Body of pancreas (tissue), 4 donors: ENCODE data around the gene C11orf24. TPM values are rescaled to one million over a fixed set of nuclear protein-coding genes. Genes with fewer than 3 reads are reported as not detected.

ENCODE experiments used
- ATAC-seq: fragments of 150-250 bp; one replicate; pipeline ENCODE4 v1.9.1; 2016
- DNase-seq, 4 donors: peaks; one replicate each; pipeline ENCODE4 v3.0.0-alpha.2; 2019
- H3K27ac ChIP-seq, 4 donors: fragments of 200-600 bp; sonication (generic); 1 replicate in 3 of 4; 2 replicates in 1 of 4; pipeline versions ENCODE4 v1.5.1 to v1.6.1; 2016 to 2019; ENCODE audit warnings: mild to moderate bottlenecking in 1 of 4, mixed read lengths in 1 of 4, moderate library complexity in 1 of 4
- H3K27me3 ChIP-seq, 2 donors: fragments of 200-600 bp; sonication (generic); one replicate each; pipeline ENCODE4 v1.6.0; 2016; ENCODE audit warnings: mild to moderate bottlenecking in 1 of 2
- H3K36me3 ChIP-seq, 2 donors: fragments of 200-600 bp; sonication (generic); replicated peaks in 1 of 2; 2 replicates each; pipeline ENCODE4 v1.5.1; 2016; ENCODE audit warnings: low read depth in 2 of 2; ENCODE audit not compliant: insufficient read depth in 1 of 2
- H3K4me1 ChIP-seq: fragments of 200-600 bp; sonication (generic); one replicate; pipeline ENCODE4 v1.6.0; 2016
- H3K4me3 ChIP-seq, 2 donors: fragments of 200-600 bp; sonication (generic); 1 replicate in 1 of 2; 2 replicates in 1 of 2; pipeline ENCODE4 v1.5.1; 2016 to 2019
- H3K9me3 ChIP-seq, 3 donors: fragments of 200-600 bp; sonication (generic); 1 replicate in 2 of 3; 2 replicates in 1 of 3; pipeline ENCODE4 v1.5.1; 2016
- POLR2A ChIP-seq, 3 donors: fragments of 450-650 bp; IDR thresholded peaks; one replicate each; pipeline ENCODE4 v1.6.1; 2016; ENCODE audit warnings: antibody characterized with exemption in 3 of 3, mild to moderate bottlenecking in 2 of 3
- WGBS, 2 donors: methylation state at CpG; one replicate each; pipeline ENCODE4 v1.1.5; 2017; 5-methylcytosine and 5-hydroxymethylcytosine counted together
- intact Hi-C: fragments of 100-400 bp; cut with DNase I; formaldehyde crosslinking; loops from one replicate; pipeline ENCODE4 v1.15.1; 2023
- total RNA-seq, 2 donors: library from RNA; depleted of rRNA; stranded (reverse); fragments of >200 nt; gene quantifications; one replicate each; pipeline ENCODE4 v1.1.0, GENCODE V29; 2016
- TF ChIP-seq, protein P1 (sequence below), 7 experiments: fragments of 450-650 bp in 4 of 7; fragments of 200-600 bp in 3 of 7; sonication (generic) in 3 of 7; IDR thresholded peaks; one replicate each; pipeline ENCODE4 v1.5.1; 2016 to 2019; ENCODE audit warnings: antibody characterized with exemption in 7 of 7

The C11orf24 gene
- total RNA-seq, 2 donors from 2014 or later = 8.2 to 14.3 TPM

DNA sequence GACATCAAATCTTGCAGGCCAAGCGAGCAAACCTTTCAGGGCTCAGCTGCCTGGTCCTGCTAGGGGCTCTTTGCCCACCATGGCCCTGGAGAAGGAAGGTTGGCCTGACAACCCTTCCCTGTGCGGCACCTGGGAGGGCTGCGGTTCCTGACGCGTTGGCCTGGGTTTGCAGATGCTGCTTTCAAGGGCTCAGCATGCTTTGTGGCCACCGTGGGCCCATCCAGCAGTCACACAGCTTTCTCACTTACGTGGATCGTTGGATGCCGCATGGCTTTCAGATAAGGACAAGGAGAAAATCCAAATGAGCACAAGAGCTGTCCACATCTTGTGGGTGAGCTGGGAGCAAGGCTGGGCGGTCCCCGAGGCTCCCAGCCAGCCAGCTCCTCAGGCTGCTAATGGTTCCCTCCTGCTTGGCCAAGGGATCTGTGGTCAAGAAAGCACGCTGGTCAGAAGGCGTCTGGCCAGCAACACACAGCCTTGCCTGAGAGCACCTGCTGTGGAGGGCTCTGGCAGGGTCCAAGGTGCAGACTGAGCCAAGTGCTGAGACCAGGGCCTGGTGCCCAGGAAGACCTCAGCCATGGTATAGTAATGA is 8.2 kb downstream of the C11orf24 start:
- Histone ChIP-seq H3K36me3 (peaks cover 3 to 31% of the 10 kb centered on the region in 2 donors), H3K27ac (no peak overlapping the region), H3K27me3 (no peaks in the 10 kb centered on the region), H3K4me3 (no peak overlapping the region), H3K9me3 (no peaks in the 10 kb centered on the region), H3K4me1 (no peaks in the 10 kb centered on the region)
- ATAC-seq (no peak), DNase-seq (no peak)
- TF ChIP-seq POLR2A (IDR thresholded peaks at IDR 0.05) = no peak
- TF ChIP-seq, protein P1, sequence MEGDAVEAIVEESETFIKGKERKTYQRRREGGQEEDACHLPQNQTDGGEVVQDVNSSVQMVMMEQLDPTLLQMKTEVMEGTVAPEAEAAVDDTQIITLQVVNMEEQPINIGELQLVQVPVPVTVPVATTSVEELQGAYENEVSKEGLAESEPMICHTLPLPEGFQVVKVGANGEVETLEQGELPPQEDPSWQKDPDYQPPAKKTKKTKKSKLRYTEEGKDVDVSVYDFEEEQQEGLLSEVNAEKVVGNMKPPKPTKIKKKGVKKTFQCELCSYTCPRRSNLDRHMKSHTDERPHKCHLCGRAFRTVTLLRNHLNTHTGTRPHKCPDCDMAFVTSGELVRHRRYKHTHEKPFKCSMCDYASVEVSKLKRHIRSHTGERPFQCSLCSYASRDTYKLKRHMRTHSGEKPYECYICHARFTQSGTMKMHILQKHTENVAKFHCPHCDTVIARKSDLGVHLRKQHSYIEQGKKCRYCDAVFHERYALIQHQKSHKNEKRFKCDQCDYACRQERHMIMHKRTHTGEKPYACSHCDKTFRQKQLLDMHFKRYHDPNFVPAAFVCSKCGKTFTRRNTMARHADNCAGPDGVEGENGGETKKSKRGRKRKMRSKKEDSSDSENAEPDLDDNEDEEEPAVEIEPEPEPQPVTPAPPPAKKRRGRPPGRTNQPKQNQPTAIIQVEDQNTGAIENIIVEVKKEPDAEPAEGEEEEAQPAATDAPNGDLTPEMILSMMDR (IDR thresholded peaks at IDR 0.05) = no peak
- intact Hi-C loops = loop anchor here (5.0 kb wide), 1 partner anchor 124 kb away; no protein-coding TSS in a partner anchor
- WGBS, 2 donors = 89 to 91% methylated on average over 6 to 13 of the region's 13 CpGs

DNA sequence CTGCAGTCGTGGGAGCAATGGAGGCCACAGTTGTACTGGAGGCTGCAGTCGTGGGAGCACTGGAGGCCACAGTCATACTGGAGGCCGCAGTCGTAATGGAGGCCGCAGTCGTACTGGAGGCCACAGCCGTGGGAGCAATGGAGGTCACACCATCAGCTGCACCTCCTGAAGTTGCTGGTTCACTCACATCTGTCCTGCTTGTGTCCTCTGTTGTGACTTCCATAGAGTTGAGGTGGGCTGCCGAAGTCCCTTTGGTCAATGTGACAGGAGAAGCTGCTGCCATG is 9.3 kb downstream of the C11orf24 start:
- no peak for ATAC-seq

DNA sequence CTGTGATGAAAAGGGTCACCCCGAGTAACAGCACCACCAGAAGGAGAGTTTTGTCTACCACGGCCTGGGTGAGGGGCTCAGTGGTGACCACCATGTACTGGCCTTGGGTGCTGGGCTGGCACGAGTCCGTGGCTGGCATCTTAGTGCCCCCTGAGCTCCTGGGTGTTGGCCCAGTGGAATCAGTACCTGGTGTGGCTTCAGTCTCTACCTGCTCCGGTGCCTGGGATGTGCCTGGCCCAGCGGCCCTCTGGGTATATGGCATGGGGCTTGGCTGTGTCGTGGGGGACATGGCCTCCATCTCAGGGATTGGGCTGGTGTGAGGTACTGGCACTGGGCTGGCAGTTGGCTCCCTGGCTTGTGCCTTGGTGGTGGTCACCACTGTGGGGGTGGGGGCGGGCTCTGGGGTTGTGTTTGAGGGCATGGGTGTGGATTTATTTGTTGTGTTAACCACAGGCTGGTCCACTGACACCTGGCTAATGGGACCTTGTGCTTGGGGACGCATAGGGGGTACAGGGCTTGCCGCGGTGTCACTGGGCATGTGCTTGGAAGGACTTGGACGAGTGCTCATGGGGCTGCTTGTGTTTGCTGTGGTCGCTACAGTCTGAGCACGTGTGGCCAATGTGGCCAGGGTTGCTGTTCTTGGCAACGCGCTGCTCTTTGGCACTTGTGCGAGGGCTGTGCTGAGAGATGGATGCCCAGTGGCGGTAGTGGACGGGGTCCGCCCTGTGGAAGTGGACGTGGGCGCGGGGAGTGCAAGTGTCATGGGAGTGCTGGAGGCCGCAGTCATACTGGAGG is 9.8 kb downstream of the C11orf24 start:
- DNase-seq = no peak
- H3K27ac ChIP-seq = no peak overlapping the region
- no peak for ATAC-seq
- intact Hi-C loops = loop anchor here (5.0 kb wide), 1 partner anchor 125 kb away; no protein-coding TSS in a partner anchor
- H3K27me3 ChIP-seq = no peaks in the 10 kb centered on the region
- WGBS, 2 donors = 92 to 98% methylated on average over 8 to 23 of the region's 24 CpGs
- H3K36me3 ChIP-seq = peaks cover 0 to 27% of the 10 kb centered on the region in 2 donors
- H3K4me3 ChIP-seq = no peak overlapping the region
- H3K9me3 ChIP-seq = no peaks in the 10 kb centered on the region
- TF ChIP-seq POLR2A (IDR thresholded peaks at IDR 0.05) = no peak
- TF ChIP-seq, protein P1 (IDR thresholded peaks at IDR 0.05) = no peak
- H3K4me1 ChIP-seq = peaks cover 5% of the 10 kb centered on the region

More for the DNA sequence above, 9.3 kb downstream of the C11orf24 start:
- Histone ChIP-seq H3K4me1 (peaks cover 4% of the 10 kb centered on the region), H3K4me3 (no peak overlapping the region), H3K27me3 (no peaks in the 10 kb centered on the region), H3K36me3 (peaks cover 3 to 31% of the 10 kb centered on the region in 2 donors), H3K27ac (no peak overlapping the region), H3K9me3 (no peaks in the 10 kb centered on the region)
- WGBS, 2 donors = 91 to 95% methylated on average over 8 of the region's 8 CpGs
- intact Hi-C loops = loop anchor here (5.0 kb wide), 1 partner anchor 125 kb away; no protein-coding TSS in a partner anchor
- no peak for TF ChIP-seq POLR2A (IDR thresholded peaks at IDR 0.05)
- TF ChIP-seq, protein P1 (IDR thresholded peaks at IDR 0.05) = no peak
- DNase-seq = no peak

DNA sequence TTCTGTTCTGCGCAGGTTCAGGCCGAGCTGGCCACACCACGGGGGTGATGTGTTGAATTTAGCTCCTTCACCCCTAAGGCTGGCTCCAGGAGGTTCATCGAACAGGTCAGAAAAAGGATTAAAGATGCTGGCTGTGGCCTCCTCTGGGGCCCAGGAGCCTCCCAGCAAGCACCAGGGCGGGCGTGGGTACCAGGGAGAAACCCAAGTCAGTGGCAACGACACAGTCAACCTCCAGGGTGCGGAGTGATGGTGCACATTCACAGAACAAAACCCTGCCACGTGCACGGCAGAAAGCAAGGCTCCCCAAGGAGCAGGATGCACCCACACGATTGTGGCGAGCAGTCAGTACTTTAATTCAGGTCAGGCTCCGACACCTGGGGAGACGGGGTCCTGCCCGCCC is 10.8 kb downstream of the C11orf24 start:
- ATAC-seq (no peak), DNase-seq (no peak)
- no peak overlapping the region for H3K4me3 ChIP-seq
- H3K4me1 ChIP-seq = peaks cover 5% of the 10 kb centered on the region
- no peak for TF ChIP-seq POLR2A (IDR thresholded peaks at IDR 0.05)
- TF ChIP-seq, protein P1 (IDR thresholded peaks at IDR 0.05) = no peak
- H3K9me3 ChIP-seq = no peaks in the 10 kb centered on the region
- H3K27ac ChIP-seq = no peak overlapping the region
- peaks cover 0 to 27% of the 10 kb centered on the region in 2 donors for H3K36me3 ChIP-seq
- intact Hi-C loops = loop anchor here (5.0 kb wide), 1 partner anchor 126 kb away; no protein-coding TSS in a partner anchor
- WGBS, 2 donors = 86 to 87% methylated on average over 14 of the region's 15 CpGs
- H3K27me3 ChIP-seq = no peaks in the 10 kb centered on the region
